IMR-90 (cell line): ENCODE measurements around the gene MUC6. TPM values are rescaled to one million over a fixed set of nuclear protein-coding genes. Genes with fewer than 3 reads are reported as not detected.
A peak's percentile ranks its signal among the peaks of the same experiment; 100 is the strongest.

Source experiments
- ATAC-seq: fragments of 200-7000 bp; cut with Tn5 transposase; 2 replicates; pipeline ENCODE4 v1.9.1; 2020; ENCODE audit warnings: low read depth, mild to moderate bottlenecking, moderate library complexity
- BruUV-seq: library from RNA; stranded (reverse); fragments of 400-500 nt; replicated peaks from 2 replicates; lab custom pipeline; 2021; lab: Mats Ljungman, UMichigan
- CTCF ChIA-PET: fragments of 300-600 bp; formaldehyde crosslinking; extraction: SDS; loops from one replicate; lab custom pipeline; 2021; ENCODE audit warnings: antibody characterized with exemption; lab: Yijun Ruan, JAX
- POLR2A ChIA-PET: fragments of 300-600 bp; sonication (Branson Sonifier 250); formaldehyde crosslinking; loops from one replicate; lab custom pipeline; 2022; ENCODE audit warnings: antibody characterized with exemption; ENCODE audit not compliant: unreplicated experiment; lab: Charles Lee
- DNase-seq: peaks from one replicate; pipeline ENCODE4 v3.0.0; 2013
- H2AFZ ChIP-seq: replicated peaks from 2 replicates; pipeline ENCODE3; 2013; ENCODE audit warnings: low read length, mild to moderate bottlenecking; ENCODE audit not compliant: poor library complexity
- H2AK5ac ChIP-seq: 2 replicates; pipeline ENCODE4 v1.6.1; 2013; ENCODE audit warnings: low read depth, low read length, inconsistent platforms
- H2AK9ac ChIP-seq: replicated peaks from 2 replicates; pipeline ENCODE3; 2013; ENCODE audit warnings: mild to moderate bottlenecking, low read depth, low read length, moderate library complexity; ENCODE audit not compliant: poor library complexity
- H2BK120ac ChIP-seq: 2 replicates; pipeline ENCODE4 v1.6.1; 2013; ENCODE audit warnings: low read depth, low read length, inconsistent platforms
- H2BK15ac ChIP-seq: 3 replicates; pipeline ENCODE4 v1.6.1; 2013; ENCODE audit warnings: low read depth, low read length, inconsistent platforms
- H2BK20ac ChIP-seq: 2 replicates; pipeline ENCODE4 v1.6.1; 2013; ENCODE audit warnings: low read depth, mild to moderate bottlenecking, inconsistent platforms, low read length, moderate library complexity
- H2BK5ac ChIP-seq: 2 replicates; pipeline ENCODE4 v1.6.1; 2013; ENCODE audit warnings: mild to moderate bottlenecking, low read depth, low read length, inconsistent platforms; ENCODE audit not compliant: poor library complexity, severe bottlenecking
- H3K14ac ChIP-seq: replicated peaks from 2 replicates; pipeline ENCODE4 v1.6.1; 2013; ENCODE audit warnings: low read depth, low read length, inconsistent platforms
- H3K18ac ChIP-seq: 2 replicates; pipeline ENCODE4 v1.6.1; 2013; ENCODE audit warnings: low read depth, low read length, control low read depth
- H3K23ac ChIP-seq: 2 replicates; pipeline ENCODE4 v1.6.1; 2013; ENCODE audit warnings: low read depth, low read length, inconsistent platforms
- H3K27ac ChIP-seq: 2 replicates; pipeline ENCODE4 v1.5.1; 2013; ENCODE audit warnings: mild to moderate bottlenecking, control low read depth, low read length; ENCODE audit not compliant: insufficient read depth
- H3K27me3 ChIP-seq: 2 replicates; pipeline ENCODE4 v1.6.1; 2013; ENCODE audit warnings: low read length; ENCODE audit not compliant: control insufficient read depth, insufficient read depth
- H3K36me3 ChIP-seq: 2 replicates; pipeline ENCODE4 v1.6.1; 2013; ENCODE audit warnings: low read length, mixed read lengths; ENCODE audit not compliant: control insufficient read depth, insufficient read depth
- H3K4ac ChIP-seq: 2 replicates; pipeline ENCODE4 v1.6.1; 2013; ENCODE audit warnings: low read depth, low read length, inconsistent platforms
- H3K4me1 ChIP-seq: 2 replicates; pipeline ENCODE4 v1.6.1; 2013; ENCODE audit warnings: low read length, mixed read lengths; ENCODE audit not compliant: control insufficient read depth, insufficient read depth
- H3K4me2 ChIP-seq: 2 replicates; pipeline ENCODE4 v1.6.1; 2013; ENCODE audit warnings: low read depth, mild to moderate bottlenecking, control low read depth, low read length, moderate library complexity
- H3K4me3 ChIP-seq: 2 replicates; pipeline ENCODE4 v1.5.1; 2013; ENCODE audit warnings: low read depth, mild to moderate bottlenecking, control low read depth, low read length, moderate library complexity; ENCODE audit not compliant: insufficient read depth
- H3K56ac ChIP-seq: 2 replicates; pipeline ENCODE4 v1.6.1; 2013; ENCODE audit warnings: low read length, inconsistent platforms; ENCODE audit not compliant: insufficient read depth; ENCODE audit errors: extremely low read depth
- H3K79me1 ChIP-seq, 2 experiments: 2 replicates each; pipeline ENCODE4 v1.6.1; 2013; ENCODE audit warnings: low read length in 2 of 2, inconsistent platforms in 1 of 2, low read depth in 1 of 2
- H3K9ac ChIP-seq: 2 replicates; pipeline ENCODE4 v1.6.1; 2013; ENCODE audit warnings: low read depth, low read length, control low read depth
- H3K9me1 ChIP-seq: 2 replicates; pipeline ENCODE4 v1.6.1; 2013; ENCODE audit warnings: low read length, inconsistent platforms; ENCODE audit not compliant: insufficient read depth
- H3K9me3 ChIP-seq: 2 replicates; pipeline ENCODE4 v1.6.1; 2013; ENCODE audit warnings: low read length; ENCODE audit not compliant: control insufficient read depth, insufficient read depth
- H4K20me1 ChIP-seq: 2 replicates; pipeline ENCODE4 v1.6.1; 2013; ENCODE audit warnings: low read length, inconsistent platforms; ENCODE audit not compliant: insufficient read depth
- H4K5ac ChIP-seq: 2 replicates; pipeline ENCODE4 v1.6.1; 2013; ENCODE audit warnings: mild to moderate bottlenecking, low read depth, low read length, control low read depth
- H4K8ac ChIP-seq, 2 experiments: 2 replicates each; pipeline ENCODE4 v1.6.1; 2013; ENCODE audit warnings: low read depth in 2 of 2, low read length in 2 of 2, control low read depth in 1 of 2, inconsistent platforms in 1 of 2
- H4K91ac ChIP-seq: 2 replicates; pipeline ENCODE4 v1.6.1; 2013; ENCODE audit warnings: low read depth, low read length, inconsistent platforms; ENCODE audit not compliant: insufficient read depth
- BHLHE40 ChIP-seq: fragments of 150-350 bp; IDR thresholded peaks from 2 replicates; pipeline ENCODE4 v1.6.1; 2016; ENCODE audit warnings: mild to moderate bottlenecking, low read depth, low read length
- CEBPB ChIP-seq: IDR thresholded peaks from 2 replicates; pipeline ENCODE4 v1.6.1; 2012; ENCODE audit warnings: low read depth, low read length, improper control_type of control experiment
- CHD1 ChIP-seq: IDR thresholded peaks from 2 replicates; pipeline ENCODE4 v1.6.1; 2012; ENCODE audit warnings: low read depth, low read length, improper control_type of control experiment
- CTCF ChIP-seq: conservative IDR thresholded peaks from 2 replicates; pipeline ENCODE4 v1.5.1; 2012; ENCODE audit warnings: mild to moderate bottlenecking, low read depth, low read length, improper control_type of control experiment
- ELK1 ChIP-seq: fragments of 150-350 bp; IDR thresholded peaks from 2 replicates; pipeline ENCODE4 v1.6.1; 2016; ENCODE audit warnings: low read depth, mild to moderate bottlenecking, low read length, moderate library complexity, borderline replicate concordance
- FOS ChIP-seq: fragments of 150-350 bp; IDR thresholded peaks from 2 replicates; pipeline ENCODE4 v1.6.1; 2016; ENCODE audit warnings: low read depth, low read length
- MAFK ChIP-seq: IDR thresholded peaks from 2 replicates; pipeline ENCODE4 v1.6.1; 2012; ENCODE audit warnings: low read depth, low read length, improper control_type of control experiment
- MAZ ChIP-seq: IDR thresholded peaks from 2 replicates; pipeline ENCODE4 v1.6.1; 2012; ENCODE audit warnings: low read depth, mild to moderate bottlenecking, low read length, improper control_type of control experiment, moderate library complexity, borderline replicate concordance
- MXI1 ChIP-seq: IDR thresholded peaks from 2 replicates; pipeline ENCODE4 v1.6.1; 2012; ENCODE audit warnings: low read depth, mild to moderate bottlenecking, low read length, moderate library complexity, borderline replicate concordance
- NFE2L2 ChIP-seq: fragments of 150-350 bp; IDR thresholded peaks from 2 replicates; pipeline ENCODE4 v1.6.1; 2016; ENCODE audit warnings: low read depth, mild to moderate bottlenecking, low read length
- POLR2A ChIP-seq: IDR thresholded peaks from 2 replicates; pipeline ENCODE4 v1.6.1; 2012; ENCODE audit warnings: mild to moderate bottlenecking, low read depth, low read length
- RAD21 ChIP-seq: IDR thresholded peaks from 2 replicates; pipeline ENCODE4 v1.6.1; 2012; ENCODE audit warnings: low read length, improper control_type of control experiment
- RCOR1 ChIP-seq: IDR thresholded peaks from 2 replicates; pipeline ENCODE4 v1.6.1; 2012; ENCODE audit warnings: mild to moderate bottlenecking, low read length, improper control_type of control experiment; ENCODE audit not compliant: insufficient replicate concordance
- RFX5 ChIP-seq: IDR thresholded peaks from 2 replicates; pipeline ENCODE4 v1.8.0; 2012; ENCODE audit warnings: low read depth, mild to moderate bottlenecking, low read length, moderate library complexity
- SMC3 ChIP-seq: fragments of 150-350 bp; IDR thresholded peaks from 2 replicates; pipeline ENCODE4 v1.6.1; 2016; ENCODE audit warnings: low read depth, mild to moderate bottlenecking, antibody characterized with exemption, low read length, moderate library complexity
- USF2 ChIP-seq: fragments of 150-350 bp; IDR thresholded peaks from 2 replicates; pipeline ENCODE4 v1.6.1; 2017; ENCODE audit warnings: mild to moderate bottlenecking, antibody characterized with exemption, low read length, low read depth
- WGBS, 2 experiments: methylation state at CpG; one replicate each; pipeline versions ENCODE4 v1.1.5 to v1.1.7; 2013; ENCODE audit warnings: missing lambda C conversion rate in 2 of 2; ENCODE audit not compliant: insufficient read length in 1 of 2; ENCODE audit errors: extremely low coverage in 2 of 2; 5-methylcytosine and 5-hydroxymethylcytosine counted together
- dilution Hi-C: fragments of 300-500 bp; cut with HindIII; formaldehyde crosslinking; loops from one replicate; pipeline ENCODE4 v1.14.3; 2018; ENCODE audit warnings: low sequenced_read_pairs; ENCODE audit not compliant: unreplicated experiment
- in situ Hi-C: fragments of 300-500 bp; cut with MboI; formaldehyde crosslinking; loops from 3 replicates; pipeline ENCODE4 v1.14.3; 2019; ENCODE audit warnings: low sequenced_read_pairs, inconsistent platforms, mixed read lengths
- intact Hi-C: fragments of 100-400 bp; cut with micrococcal nuclease; formaldehyde crosslinking; loops from 2 replicates; pipeline ENCODE4 v1.10.0; 2022
- polyA plus RNA-seq, 3 experiments: library from polyadenylated mRNA; depleted of rRNA; stranded (reverse); fragments of >200 nt; gene quantifications; 2 replicates each; pipeline ENCODE4 v1.2.3, GENCODE V29; 2012; ENCODE audit warnings: low replicate concordance in 1 of 3
- total RNA-seq: library from RNA; depleted of rRNA; stranded (reverse); fragments of >200 nt; gene quantifications from 2 replicates; pipeline ENCODE4 v1.2.3, GENCODE V29; 2012

The MUC6 gene
- total and polyA plus RNA-seq, 2 of the 4 experiments (the other 2 are of a cell fraction): not detected

- Histone ChIP-seq H3K36me3 (no peaks in the 10 kb centered on the region), H3K4me1 (peaks cover 13% of the 10 kb centered on the region), H4K5ac (peak overlapping the region; percentile 26; the same call in 1 of the 2 replicates), H4K8ac (no peak overlapping the region; a peak in 1 of 4 replicates), H4K91ac (no peak overlapping the region), H2BK120ac (no peak overlapping the region), H3K23ac (no peak overlapping the region), H3K14ac (no peak overlapping the region), H3K9me3 (no peaks in the 10 kb centered on the region), H3K27me3 (peaks cover 3% of the 10 kb centered on the region), H4K20me1 (no peaks in the 10 kb centered on the region), H3K4me3 (no peak overlapping the region), H2BK5ac (no peak overlapping the region), H2BK15ac (no peak overlapping the region), H3K27ac (no peak overlapping the region), H3K4ac (no peak overlapping the region), H2AK5ac (no peak overlapping the region), H3K4me2 (no peak overlapping the region), H2AFZ (no peak overlapping the region), H3K18ac (no peak overlapping the region), H3K56ac (no peak overlapping the region), H2AK9ac (no peak overlapping the region), H3K9ac (no peak overlapping the region), H2BK20ac (no peak overlapping the region), H3K79me1 (no peaks in the 10 kb centered on the region), H3K9me1 (no peaks in the 10 kb centered on the region)
- DNase-seq (no peak), ATAC-seq (no peak)
- TF ChIP-seq CTCF (no peak), CHD1 (no peak), MAZ (no peak), NFE2L2 (no peak), RAD21 (no peak), MAFK (no peak), USF2 (no peak), ELK1 (no peak), FOS (no peak), SMC3 (no peak), RCOR1 (no peak), CEBPB (no peak), RFX5 (no peak), MXI1 (no peak), POLR2A (no peak), BHLHE40 (no peak)
- in situ Hi-C loops (no loop called here), intact Hi-C loops (no loop called here), dilution Hi-C loops (no loop called here)
- ChIA-PET POLR2A (no interaction called here), CTCF (no interaction called here)
- BruUV-seq: no TSS peak
- WGBS, 2 experiments: 87% methylated on average over 3 of the region's 9 CpGs; no CpG with 5 or more reads in 1 of the 2 experiments
These were observed 36.3 kb upstream of the MUC6 start for GRCh38 chr11:1072821-1073231.
